Cerebellar nuclear complex (tissue), 1 donor: ENCODE data around the gene GMEB1.
"Not testable (repeated sequence)": the region's sequence is repeated elsewhere in the genome, so short reads cannot be mapped to it uniquely, and the experiment has no call there.

Experiments used
- DNase-seq, 2 experiments: peaks; one replicate each; lab custom pipeline; 2025; lab: John Stamatoyannopoulos, UW

Gene GMEB1

GRCh38 chr1:28671254-28671780 lies 2.7 kb downstream of the GMEB1 start:
- DNase-seq, result no peak

GRCh38 chr1:28672971-28673370 lies 4.4 kb downstream of the GMEB1 start:
- DNase-seq, result not testable (repeated sequence)

GRCh38 chr1:28675924-28676257 lies 7.3 kb downstream of the GMEB1 start:
- DNase-seq, result no peak

- no peak for DNase-seq
Observed at GRCh38 chr1:28680151-28680550, 11.6 kb downstream of the GMEB1 start.

- no peak for DNase-seq
Observed at GRCh38 chr1:28682840-28683239, 14.3 kb downstream of the GMEB1 start.

GRCh38 chr1:28684937-28685336 lies 16.4 kb downstream of the GMEB1 start:
- no peak for DNase-seq

GRCh38 chr1:28691627-28692026 lies 23.0 kb downstream of the GMEB1 start:
- not testable (repeated sequence) for DNase-seq

- DNase-seq, result no peak
Observed at GRCh38 chr1:28703629-28704028, 35.0 kb downstream of the GMEB1 start.

- DNase-seq, result no peak
Observed at GRCh38 chr1:28716336-28716735, 47.8 kb downstream of the GMEB1 start.

- no peak for DNase-seq
Observed at GRCh38 chr1:28718166-28718565, 49.6 kb downstream of the GMEB1 start.

GRCh38 chr1:28718586-28719331 lies 50.2 kb downstream of the GMEB1 start:
- DNase-seq, result no peak

- DNase-seq, result no peak
Observed at GRCh38 chr1:28719332-28719619, 50.7 kb downstream of the GMEB1 start.

GRCh38 chr1:28720376-28720775 lies 51.8 kb downstream of the GMEB1 start:
- no peak for DNase-seq

GRCh38 chr1:28721927-28722326 lies 53.3 kb downstream of the GMEB1 start:
- DNase-seq, result not testable (repeated sequence)

- DNase-seq, result not testable (repeated sequence)
Observed at GRCh38 chr1:28725365-28725764, 56.8 kb downstream of the GMEB1 start.

GRCh38 chr1:28735961-28736449 lies 67.4 kb downstream of the GMEB1 start:
- DNase-seq, result no peak

GRCh38 chr1:28736450-28737306 lies 68.1 kb downstream of the GMEB1 start, which contains the start of gene YTHDF2:
Gene YTHDF2 (plus strand): TSS chr1:28736940. CDS start chr1:28737121, 181 bp downstream.
- DNase-seq, result peak; percentile 53 to 61

GRCh38 chr1:28737307-28738132 lies 68.9 kb downstream of the GMEB1 start:
- no peak for DNase-seq

- DNase-seq, result no peak
Observed at GRCh38 chr1:28740118-28740517, 71.5 kb downstream of the GMEB1 start.

GRCh38 chr1:28744184-28744583 lies 75.6 kb downstream of the GMEB1 start:
- no peak for DNase-seq

GRCh38 chr1:28745653-28746173 lies 77.1 kb downstream of the GMEB1 start:
- DNase-seq, result no peak

- DNase-seq, result no peak
Observed at GRCh38 chr1:28750330-28750729, 81.7 kb downstream of the GMEB1 start.
